ENCODE measurements around the gene LBR.

LBR gene

DNA sequence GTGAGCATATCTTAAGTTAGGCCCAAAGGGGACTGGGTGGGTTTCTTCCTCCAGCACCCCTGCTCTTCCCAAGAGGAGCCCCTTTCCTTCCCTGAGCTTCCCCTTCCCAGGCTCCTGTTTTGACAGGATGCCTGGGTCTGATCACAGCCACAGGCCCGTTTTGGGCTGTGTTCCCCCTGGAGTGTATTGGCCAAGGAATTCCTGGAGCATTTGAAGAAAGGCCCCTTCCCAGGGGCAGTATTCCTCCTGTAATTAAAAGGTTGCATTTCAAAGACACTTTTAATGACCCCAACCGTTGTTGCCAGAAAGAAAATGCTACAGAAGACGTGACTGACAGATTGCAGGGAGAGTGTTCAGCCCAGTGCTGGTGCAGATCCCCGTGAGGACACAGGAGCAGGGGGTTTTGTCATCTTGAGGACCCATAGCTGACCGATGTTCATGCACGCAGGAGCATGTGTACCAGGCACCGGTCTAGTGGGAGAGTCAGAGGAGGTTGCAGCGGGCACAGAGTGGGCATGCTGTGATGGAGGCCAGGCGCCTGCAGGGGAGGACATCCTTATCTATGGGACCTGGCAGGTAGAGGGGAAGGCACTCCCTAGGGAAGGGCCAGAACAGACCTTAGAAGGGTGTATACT lies 19.3 kb upstream of the LBR start:
- Histone ChIP-seq H3K4me3 (peak overlapping the region; percentile 57), H3K27ac (peak overlapping the region; percentile 80 to 85)
- TF ChIP-seq, protein P1, sequence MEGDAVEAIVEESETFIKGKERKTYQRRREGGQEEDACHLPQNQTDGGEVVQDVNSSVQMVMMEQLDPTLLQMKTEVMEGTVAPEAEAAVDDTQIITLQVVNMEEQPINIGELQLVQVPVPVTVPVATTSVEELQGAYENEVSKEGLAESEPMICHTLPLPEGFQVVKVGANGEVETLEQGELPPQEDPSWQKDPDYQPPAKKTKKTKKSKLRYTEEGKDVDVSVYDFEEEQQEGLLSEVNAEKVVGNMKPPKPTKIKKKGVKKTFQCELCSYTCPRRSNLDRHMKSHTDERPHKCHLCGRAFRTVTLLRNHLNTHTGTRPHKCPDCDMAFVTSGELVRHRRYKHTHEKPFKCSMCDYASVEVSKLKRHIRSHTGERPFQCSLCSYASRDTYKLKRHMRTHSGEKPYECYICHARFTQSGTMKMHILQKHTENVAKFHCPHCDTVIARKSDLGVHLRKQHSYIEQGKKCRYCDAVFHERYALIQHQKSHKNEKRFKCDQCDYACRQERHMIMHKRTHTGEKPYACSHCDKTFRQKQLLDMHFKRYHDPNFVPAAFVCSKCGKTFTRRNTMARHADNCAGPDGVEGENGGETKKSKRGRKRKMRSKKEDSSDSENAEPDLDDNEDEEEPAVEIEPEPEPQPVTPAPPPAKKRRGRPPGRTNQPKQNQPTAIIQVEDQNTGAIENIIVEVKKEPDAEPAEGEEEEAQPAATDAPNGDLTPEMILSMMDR (IDR thresholded peaks at IDR 0.05), result no peak
- peak; percentile 72 for DNase-seq (ENCODE audit: low spot score)

- H3K4me3 ChIP-seq, result no peak overlapping the region
- TF ChIP-seq, protein P1 (IDR thresholded peaks at IDR 0.05), result no peak
- peak overlapping the region; percentile 80 to 85 for H3K27ac ChIP-seq
- no peak for DNase-seq (ENCODE audit: low spot score)
These were observed 18.7 kb upstream of the LBR start for GRCh38 chr1:225446595-225446960.

DNA sequence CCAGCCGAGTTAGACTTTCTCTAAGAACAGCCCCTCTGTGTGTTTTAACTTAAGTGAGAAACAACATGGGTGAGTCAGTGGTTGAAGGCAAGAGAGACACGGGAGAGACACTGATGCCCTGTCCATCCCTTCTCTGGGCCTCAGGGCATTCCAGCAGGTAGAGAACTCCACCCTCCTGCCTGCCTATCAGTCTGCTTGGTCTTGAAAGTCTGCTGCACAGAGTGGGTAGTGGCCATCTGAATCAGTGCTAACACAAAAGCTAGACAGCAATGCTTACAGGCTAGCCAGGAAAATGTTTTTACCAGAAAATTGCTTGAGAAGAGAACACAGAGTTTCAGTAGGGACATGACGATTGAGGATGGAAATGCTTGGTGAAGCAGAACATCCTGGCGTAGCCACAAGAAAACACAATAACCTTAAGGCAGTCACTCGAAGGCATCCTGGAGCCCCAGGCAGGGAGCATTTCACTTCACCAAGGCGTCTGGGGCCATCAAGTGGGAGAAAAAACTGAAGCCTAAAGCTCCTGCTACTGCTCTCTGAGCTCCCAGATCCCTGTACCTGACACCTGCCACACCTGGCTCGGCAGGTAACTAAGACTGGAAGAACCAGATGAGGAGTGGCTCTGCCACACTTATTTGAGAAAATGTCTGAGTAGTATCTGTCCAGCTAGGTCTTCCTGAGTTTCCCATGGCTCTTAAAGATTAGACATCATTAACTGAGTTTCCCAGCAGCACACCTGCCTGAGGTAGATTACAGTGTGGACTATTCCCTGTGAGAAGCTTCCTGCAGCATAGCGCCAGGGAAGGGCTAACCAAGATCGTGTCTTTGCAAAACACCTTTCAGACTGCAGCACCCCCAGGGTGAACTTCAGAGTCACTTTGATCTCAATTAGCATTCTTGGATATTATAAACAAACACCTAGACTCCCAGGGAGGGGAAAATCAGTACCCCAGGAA lies 18.1 kb upstream of the LBR start:
- peak overlapping the region; percentile 80 to 85 for H3K27ac ChIP-seq
- no peak for DNase-seq (ENCODE audit: low spot score)
- TF ChIP-seq, protein P1 (IDR thresholded peaks at IDR 0.05), result no peak
- H3K4me3 ChIP-seq, result peak overlapping the region; percentile 22

DNA sequence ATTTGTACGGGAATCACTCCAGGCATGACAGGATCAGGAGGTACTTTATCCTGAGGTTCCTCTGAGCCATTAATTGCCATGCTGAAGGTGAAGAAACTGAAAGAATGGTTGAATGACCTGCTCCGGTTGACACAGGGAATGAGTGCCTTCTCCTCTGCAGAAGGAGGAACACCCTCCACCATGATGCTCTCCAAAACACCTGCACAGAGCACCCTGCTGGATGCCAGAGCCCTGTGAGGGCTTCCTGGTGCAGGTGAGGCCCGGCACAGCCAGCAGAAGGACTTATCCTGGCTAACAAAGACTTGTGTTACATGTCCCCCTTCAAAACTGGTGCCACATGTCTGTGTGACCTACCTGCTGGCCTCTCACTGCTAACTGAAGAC lies 14.3 kb upstream of the LBR start:
- no peak for DNase-seq (ENCODE audit: low spot score)
- TF ChIP-seq, protein P1 (IDR thresholded peaks at IDR 0.05), result no peak
- H3K27ac ChIP-seq, result no peak overlapping the region
- H3K4me3 ChIP-seq, result no peak overlapping the region

- no peak overlapping the region for H3K27ac ChIP-seq
- H3K4me3 ChIP-seq, result no peak overlapping the region
- no peak for DNase-seq (ENCODE audit: low spot score)
- TF ChIP-seq, protein P1 (IDR thresholded peaks at IDR 0.05), result no peak
These were observed 13.7 kb upstream of the LBR start for GRCh38 chr1:225441314-225442122.

- H3K27ac ChIP-seq, result no peak overlapping the region
- DNase-seq (ENCODE audit: low spot score), result no peak
- H3K4me3 ChIP-seq, result no peak overlapping the region
- TF ChIP-seq, protein P1 (IDR thresholded peaks at IDR 0.05), result no peak
These were observed 12.8 kb upstream of the LBR start for GRCh38 chr1:225440380-225441221.

Data from coronary artery (tissue), 2 donors.